ENCODE measurements around the gene ZC4H2. TPM values are rescaled to one million over a fixed set of nuclear protein-coding genes. Genes with fewer than 3 reads are reported as not detected.
"Not testable (repeated sequence)": the region's sequence is repeated elsewhere in the genome, so short reads cannot be mapped to it uniquely, and the experiment has no call there.

The ZC4H2 gene
- total RNA-seq, result 6.7 TPM
- long read RNA-seq, transcript ZC4H2-202 (5 exons, 2,184 nt), result major isoform, 5 of 5 reads
- long read RNA-seq, partial matches to known transcripts, result 0 of 5 reads
- long read RNA-seq, other reads (novel, unspliced or antisense), result 0 of 5 reads

GRCh38 chrX:64975989-64976672 lies at the start of gene ZC4H2:
ZC4H2 (minus strand) TSS chrX:64976450; CDS start chrX:64976377, 73 bp downstream.
- peak; percentile 100 for ATAC-seq
- TF ChIP-seq CTCF (IDR thresholded peaks at IDR 0.05), result no peak
- H3K4me3 ChIP-seq, result peak within 1 kb of the TSS; percentile 58
- H3K36me3 ChIP-seq, result no peaks in the 10 kb centered on the region
- no peak within 1 kb of the TSS for H3K27ac ChIP-seq
- no peaks in the 10 kb centered on the region for H3K27me3 ChIP-seq
- DNase-seq, result peak; percentile 83
- no peaks in the 10 kb centered on the region for H3K4me1 ChIP-seq
- intact Hi-C loops (cut with DNase I), result no loop called here
- no peaks in the 10 kb centered on the region for H3K9me3 ChIP-seq

GRCh38 chrX:65017451-65017850 lies 41.2 kb upstream of the ZC4H2 start:
- DNase-seq, result no peak
- ATAC-seq, result no peak
- no peak overlapping the region for H3K4me3 ChIP-seq
- no peak for TF ChIP-seq CTCF (IDR thresholded peaks at IDR 0.05)
- no peak overlapping the region for H3K27ac ChIP-seq
- intact Hi-C loops (cut with DNase I), result no loop called here
- no peaks in the 10 kb centered on the region for H3K36me3 ChIP-seq
- no peaks in the 10 kb centered on the region for H3K9me3 ChIP-seq
- H3K27me3 ChIP-seq, result no peaks in the 10 kb centered on the region
- no peaks in the 10 kb centered on the region for H3K4me1 ChIP-seq

- TF ChIP-seq CTCF (IDR thresholded peaks at IDR 0.05), result no peak
- Histone ChIP-seq H3K4me1 (no peaks in the 10 kb centered on the region), H3K4me3 (no peak overlapping the region), H3K9me3 (no peaks in the 10 kb centered on the region), H3K27ac (no peak overlapping the region), H3K36me3 (no peaks in the 10 kb centered on the region), H3K27me3 (no peaks in the 10 kb centered on the region)
- DNase-seq, result no peak
- intact Hi-C loops (cut with DNase I), result no loop called here
- ATAC-seq, result no peak
Observed at GRCh38 chrX:65014230-65014629, 38.0 kb upstream of the ZC4H2 start.

- DNase-seq (no peak), ATAC-seq (no peak)
- Histone ChIP-seq H3K9me3 (no peaks in the 10 kb centered on the region), H3K27me3 (no peaks in the 10 kb centered on the region), H3K36me3 (no peaks in the 10 kb centered on the region), H3K4me1 (no peaks in the 10 kb centered on the region), H3K27ac (no peak overlapping the region), H3K4me3 (no peak overlapping the region)
- intact Hi-C loops (cut with DNase I), result no loop called here
- TF ChIP-seq CTCF (IDR thresholded peaks at IDR 0.05), result no peak
Observed at GRCh38 chrX:65009459-65009858, 33.2 kb upstream of the ZC4H2 start.

- H3K4me3 ChIP-seq; intact Hi-C loops (cut with DNase I); H3K27ac ChIP-seq; ATAC-seq; H3K27me3 ChIP-seq; H3K4me1 ChIP-seq; H3K36me3 ChIP-seq; DNase-seq; H3K9me3 ChIP-seq: not testable (repeated sequence)
Observed at GRCh38 chrX:65002208-65002607, 26.0 kb upstream of the ZC4H2 start.

- Histone ChIP-seq H3K27me3 (no peaks in the 10 kb centered on the region), H3K36me3 (no peaks in the 10 kb centered on the region), H3K27ac (no peak overlapping the region), H3K4me3 (no peak overlapping the region), H3K9me3 (no peaks in the 10 kb centered on the region), H3K4me1 (no peaks in the 10 kb centered on the region)
- intact Hi-C loops (cut with DNase I), result no loop called here
- DNase-seq (no peak), ATAC-seq (no peak)
- no peak for TF ChIP-seq CTCF (IDR thresholded peaks at IDR 0.05)
Observed at GRCh38 chrX:64996805-64997204, 20.6 kb upstream of the ZC4H2 start.

All from upper lobe of right lung (tissue), 1 donor.